Hepatocyte (in vitro differentiated cells): Measurements from ENCODE around the gene MICAL2.

ENCODE experiments used
- EZH2phosphoT487 ChIP-seq: fragments of 200-600 bp; sonication (generic); IDR thresholded peaks from one replicate; pipeline ENCODE4 v1.6.1; 2018; ENCODE audit warnings: antibody characterized with exemption, mild to moderate bottlenecking, low read depth, moderate library complexity; ENCODE audit not compliant: unreplicated experiment, severe bottlenecking
- TF ChIP-seq, protein P1 (sequence below): fragments of 200-600 bp; sonication (generic); IDR thresholded peaks from 2 replicates; pipeline ENCODE4 v1.5.1; 2016; ENCODE audit warnings: antibody characterized with exemption, mild to moderate bottlenecking; ENCODE audit not compliant: poor library complexity

- TF ChIP-seq, protein P1, sequence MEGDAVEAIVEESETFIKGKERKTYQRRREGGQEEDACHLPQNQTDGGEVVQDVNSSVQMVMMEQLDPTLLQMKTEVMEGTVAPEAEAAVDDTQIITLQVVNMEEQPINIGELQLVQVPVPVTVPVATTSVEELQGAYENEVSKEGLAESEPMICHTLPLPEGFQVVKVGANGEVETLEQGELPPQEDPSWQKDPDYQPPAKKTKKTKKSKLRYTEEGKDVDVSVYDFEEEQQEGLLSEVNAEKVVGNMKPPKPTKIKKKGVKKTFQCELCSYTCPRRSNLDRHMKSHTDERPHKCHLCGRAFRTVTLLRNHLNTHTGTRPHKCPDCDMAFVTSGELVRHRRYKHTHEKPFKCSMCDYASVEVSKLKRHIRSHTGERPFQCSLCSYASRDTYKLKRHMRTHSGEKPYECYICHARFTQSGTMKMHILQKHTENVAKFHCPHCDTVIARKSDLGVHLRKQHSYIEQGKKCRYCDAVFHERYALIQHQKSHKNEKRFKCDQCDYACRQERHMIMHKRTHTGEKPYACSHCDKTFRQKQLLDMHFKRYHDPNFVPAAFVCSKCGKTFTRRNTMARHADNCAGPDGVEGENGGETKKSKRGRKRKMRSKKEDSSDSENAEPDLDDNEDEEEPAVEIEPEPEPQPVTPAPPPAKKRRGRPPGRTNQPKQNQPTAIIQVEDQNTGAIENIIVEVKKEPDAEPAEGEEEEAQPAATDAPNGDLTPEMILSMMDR: no peak
- no peak for TF ChIP-seq EZH2phosphoT487
These were observed 106.4 kb downstream of the MICAL2 start for GRCh38 chr11:12216671-12217374.
